NOMO-1 treated with dmso at 0.1 percent for 144 hours (cell line): Measurements from ENCODE around the gene GNRH2.
"Not testable (repeated sequence)": the region's sequence is repeated elsewhere in the genome, so short reads cannot be mapped to it uniquely, and the experiment has no call there.

Source experiments
- DNase-seq: peaks from one replicate; lab custom pipeline; 2025; ENCODE audit not compliant: unreplicated experiment; lab: John Stamatoyannopoulos, UW

The GNRH2 gene

GRCh38 chr20:3072530-3073250, 29.3 kb downstream of the GNRH2 start:
- no peak for DNase-seq

DNA sequence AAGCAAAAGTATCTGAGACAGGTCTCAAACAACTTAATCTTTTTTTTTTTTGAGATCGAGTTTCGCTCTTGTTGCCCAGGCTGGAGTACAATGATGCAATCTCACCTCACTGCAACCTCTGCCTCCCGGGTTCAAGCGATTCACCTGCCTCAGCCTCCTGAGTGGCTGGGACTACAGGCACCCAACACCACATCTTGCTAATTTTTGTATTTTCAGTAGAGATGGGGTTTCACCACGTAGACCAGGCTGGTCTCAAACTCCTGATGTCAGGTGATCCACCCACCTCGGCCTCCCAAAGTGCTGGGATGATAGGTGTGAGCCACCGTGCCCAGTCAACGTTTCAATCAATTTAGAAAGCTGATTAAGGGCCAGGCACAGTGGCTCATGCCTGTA, 29.8 kb downstream of the GNRH2 start:
- DNase-seq: not testable (repeated sequence)

DNA sequence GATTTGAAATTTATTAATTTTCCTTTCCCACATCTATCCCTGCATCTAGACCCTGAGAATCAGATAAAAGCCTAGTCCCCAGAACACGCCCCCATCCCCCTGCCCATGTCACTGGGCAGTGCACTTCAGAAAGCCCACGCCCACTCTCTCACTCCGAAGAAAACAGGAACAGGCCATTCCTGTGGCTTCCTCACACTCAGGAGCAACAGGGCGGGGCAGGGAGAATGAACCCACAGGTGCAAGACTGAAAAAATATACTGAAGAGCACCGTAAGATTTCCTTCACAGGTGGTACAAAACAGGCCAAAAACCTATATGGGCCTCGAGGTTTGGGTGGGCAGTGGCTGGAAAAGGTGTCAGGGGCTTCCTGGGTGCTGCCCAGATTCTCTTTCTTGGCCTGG, 31.4 kb downstream of the GNRH2 start:
- DNase-seq: no peak

DNA sequence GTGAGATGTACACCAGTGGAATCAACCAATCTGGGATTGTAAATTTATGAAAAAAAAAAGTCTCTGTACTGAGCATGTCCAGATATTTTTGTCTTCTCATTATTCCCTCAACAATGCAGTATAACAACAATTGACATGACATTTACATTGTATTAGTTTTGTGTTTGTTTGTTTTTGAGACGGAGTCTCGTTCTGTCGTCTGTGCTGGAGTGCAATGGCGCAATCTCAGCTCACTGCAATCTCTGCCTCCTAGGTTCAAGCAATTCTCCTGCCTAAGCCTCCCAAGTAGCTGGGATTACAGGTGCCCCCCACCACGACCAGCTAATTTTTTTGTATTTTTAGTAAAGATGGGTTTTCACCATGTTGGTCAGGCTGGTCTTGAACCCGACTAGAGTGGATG, 31.9 kb downstream of the GNRH2 start:
- not testable (repeated sequence) for DNase-seq

DNA sequence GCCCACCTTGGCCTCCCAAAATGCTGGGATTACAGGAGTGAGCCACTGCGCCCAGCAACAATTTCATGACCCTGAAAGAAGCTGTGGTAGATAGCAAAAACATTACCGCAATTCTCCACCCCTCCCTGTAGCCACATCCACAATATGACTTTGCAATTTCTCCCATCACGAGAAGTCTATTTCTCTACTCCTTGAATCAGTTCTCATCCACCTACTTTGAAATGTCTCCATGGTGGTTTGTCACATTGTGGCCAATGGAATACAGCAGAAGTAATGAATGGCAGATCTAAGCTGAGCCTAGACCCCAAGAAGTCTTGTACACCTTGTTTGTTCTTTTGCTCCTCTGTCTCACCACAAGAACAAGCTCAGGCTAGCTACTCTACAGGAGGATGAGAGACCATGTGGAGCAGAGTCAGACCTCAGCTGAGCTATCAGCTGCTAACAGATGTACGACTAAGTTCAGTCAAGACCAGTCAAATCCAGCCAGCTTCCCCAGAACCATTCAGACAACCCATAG, 34.3 kb downstream of the GNRH2 start:
- no peak for DNase-seq

DNA sequence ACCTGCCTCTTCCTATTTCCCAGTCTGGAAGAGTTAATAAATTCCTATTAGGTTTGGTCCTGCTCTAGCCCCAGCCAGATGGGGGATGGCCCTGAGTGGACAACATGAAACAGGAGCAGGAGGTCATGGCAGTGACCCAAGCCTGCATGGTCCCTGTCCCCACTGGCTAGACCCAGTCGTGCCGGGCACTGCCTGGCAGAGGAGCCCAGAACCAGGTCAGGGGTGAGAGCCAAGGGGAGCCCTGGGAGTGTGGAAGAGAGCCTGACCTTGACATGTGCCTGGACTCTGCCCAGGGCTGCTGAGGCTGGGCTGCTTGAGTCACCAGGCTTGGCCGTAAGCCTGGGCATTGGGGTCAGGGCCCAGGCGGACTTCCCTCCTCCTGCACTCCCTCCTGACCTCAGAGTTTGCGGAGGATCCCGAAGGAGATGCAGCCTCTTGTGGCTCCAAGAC, 37.5 kb downstream of the GNRH2 start:
- DNase-seq: no peak

DNA sequence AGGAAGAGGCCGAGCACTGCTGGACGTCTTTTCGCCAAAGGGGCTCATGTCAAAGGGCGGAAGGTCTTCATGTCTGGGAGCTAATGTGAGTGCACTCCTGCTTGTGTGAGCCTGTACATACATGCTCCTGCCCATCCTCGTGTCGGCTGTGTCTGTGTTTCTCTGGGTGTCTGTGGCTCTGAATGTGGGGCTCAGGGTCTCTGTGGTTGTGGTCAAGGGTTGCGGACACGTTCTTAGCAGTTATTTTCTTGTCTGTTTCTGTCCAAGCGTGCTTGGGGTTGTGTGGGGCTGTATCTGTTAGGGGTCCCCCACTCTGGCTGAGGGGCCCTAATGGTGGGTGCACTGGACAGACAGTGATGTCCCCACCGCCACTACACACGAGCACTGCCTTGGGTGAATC, 38.2 kb downstream of the GNRH2 start:
- no peak for DNase-seq

GRCh38 chr20:3082306-3082951, 39.0 kb downstream of the GNRH2 start:
- DNase-seq: no peak

GRCh38 chr20:3082955-3083952, 39.8 kb downstream of the GNRH2 start:
- no peak for DNase-seq

GRCh38 chr20:3084283-3084985, 41.0 kb downstream of the GNRH2 start, which contains the start of gene AVP:
AVP (minus strand) TSS chr20:3084724; CDS start chr20:3084674, 50 bp downstream.
- no peak for DNase-seq

DNA sequence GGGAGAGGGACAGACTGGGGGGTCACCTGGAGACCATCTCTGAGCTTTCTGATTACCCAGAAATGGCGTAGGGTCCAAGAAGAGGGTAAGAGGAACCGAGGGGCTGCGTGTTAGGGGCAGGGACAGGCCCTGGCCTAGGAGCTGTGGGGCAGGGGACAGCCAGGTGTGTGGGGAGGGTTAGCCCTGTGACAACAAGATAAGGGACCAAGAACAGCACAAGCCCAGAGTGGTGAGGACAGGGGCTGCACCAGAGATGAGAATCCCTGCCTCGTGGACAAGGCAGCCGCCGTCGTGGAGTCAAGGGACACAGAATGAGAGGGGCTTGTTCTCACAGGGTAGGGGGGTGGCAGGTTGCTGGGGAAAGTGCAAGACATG, 41.6 kb downstream of the GNRH2 start:
- no peak for DNase-seq

- DNase-seq: no peak
These were observed 42.2 kb downstream of the GNRH2 start for GRCh38 chr20:3085571-3086072.

GRCh38 chr20:3088031-3088430, 44.6 kb downstream of the GNRH2 start:
- no peak for DNase-seq

GRCh38 chr20:3090565-3090964, 47.1 kb downstream of the GNRH2 start:
- DNase-seq: no peak

- DNase-seq: no peak
These were observed 49.4 kb downstream of the GNRH2 start for GRCh38 chr20:3092611-3093379.

GRCh38 chr20:3093861-3094361, 50.5 kb downstream of the GNRH2 start:
- DNase-seq: no peak

DNA sequence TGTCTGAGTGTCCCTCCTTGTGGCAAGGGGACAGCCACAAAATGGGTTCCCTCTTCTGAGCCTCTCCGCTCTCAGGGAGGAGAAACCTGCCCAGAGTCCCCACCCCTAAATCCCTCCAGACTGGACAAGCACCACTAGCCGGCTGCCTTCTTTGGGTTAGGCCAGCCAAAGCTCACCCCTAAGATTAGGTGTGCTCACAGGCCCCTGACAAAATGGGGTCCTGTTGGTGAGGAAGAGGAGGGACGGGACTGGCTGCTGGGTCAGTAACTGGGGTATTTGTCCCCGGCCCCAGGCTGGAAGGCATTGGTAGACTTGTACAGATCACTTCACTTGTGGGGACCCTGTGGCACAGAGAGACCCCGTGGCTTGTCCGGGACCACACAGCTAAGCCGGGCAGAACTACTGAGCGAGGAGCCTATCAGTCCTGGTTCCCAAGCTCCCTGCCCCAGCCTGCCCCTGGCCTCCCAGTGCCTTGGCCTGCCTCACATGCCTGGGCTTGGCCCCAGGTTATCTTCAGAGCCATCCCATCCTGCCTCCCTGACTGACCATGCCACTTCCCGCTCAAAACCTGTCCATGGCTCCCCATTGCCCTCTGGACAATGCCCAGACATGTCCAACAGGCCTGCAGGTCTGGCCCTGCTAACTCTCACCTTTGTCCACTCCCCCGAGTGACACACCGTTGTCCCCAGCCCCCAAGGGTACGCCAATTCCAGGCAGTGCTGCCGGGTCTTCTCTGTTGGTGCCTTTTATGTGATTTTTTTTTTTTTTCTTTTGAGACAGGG, 51.6 kb downstream of the GNRH2 start:
- no peak for DNase-seq
